Dedifferentiated amniotic fluid mesenchymal stem cell (primary cell): ENCODE results near the gene OXNAD1.
A peak's percentile ranks its signal among the peaks of the same experiment; 100 is the strongest.

Source experiments
- DNase-seq: peaks from one replicate; pipeline ENCODE4 v3.0.0-alpha.2; 2016; ENCODE audit errors: extremely low spot score

Gene OXNAD1

GRCh38 chr3:16264708-16265454 lies at the start of gene OXNAD1, which contains the start of gene DPH3:
Gene OXNAD1 (plus strand): TSS chr3:16265212. CDS start chr3:16270953, 5,741 bp downstream.
Gene DPH3 (minus strand): TSS chr3:16264943. CDS start chr3:16264876, 67 bp downstream.
- DNase-seq, result peak; percentile 100

- no peak for DNase-seq
Measured at GRCh38 chr3:16216373-16216935, 48.6 kb upstream of the OXNAD1 start.

GRCh38 chr3:16219777-16220176 lies 45.2 kb upstream of the OXNAD1 start:
- DNase-seq, result no peak

- no peak for DNase-seq
Measured at GRCh38 chr3:16221990-16222389, 43.0 kb upstream of the OXNAD1 start.

- DNase-seq, result no peak
Measured at GRCh38 chr3:16222547-16222946, 42.5 kb upstream of the OXNAD1 start.

GRCh38 chr3:16224325-16224724 lies 40.7 kb upstream of the OXNAD1 start:
- no peak for DNase-seq

GRCh38 chr3:16227566-16227965 lies 37.4 kb upstream of the OXNAD1 start:
- DNase-seq, result no peak

GRCh38 chr3:16229681-16230080 lies 35.3 kb upstream of the OXNAD1 start:
- DNase-seq, result no peak

- DNase-seq, result no peak
Measured at GRCh38 chr3:16231983-16232382, 33.0 kb upstream of the OXNAD1 start.

- DNase-seq, result no peak
Measured at GRCh38 chr3:16233806-16234205, 31.2 kb upstream of the OXNAD1 start.

- DNase-seq, result no peak
Measured at GRCh38 chr3:16234281-16234680, 30.7 kb upstream of the OXNAD1 start.

GRCh38 chr3:16236030-16236639 lies 28.9 kb upstream of the OXNAD1 start:
- no peak for DNase-seq

GRCh38 chr3:16236856-16237393 lies 28.1 kb upstream of the OXNAD1 start:
- no peak for DNase-seq

GRCh38 chr3:16239086-16239770 lies 25.8 kb upstream of the OXNAD1 start:
- DNase-seq, result no peak

- no peak for DNase-seq
Measured at GRCh38 chr3:16239780-16240179, 25.2 kb upstream of the OXNAD1 start.

GRCh38 chr3:16240229-16241023 lies 24.6 kb upstream of the OXNAD1 start:
- DNase-seq, result peak; percentile 54

- DNase-seq, result no peak
Measured at GRCh38 chr3:16241225-16241624, 23.8 kb upstream of the OXNAD1 start.

- DNase-seq, result no peak
Measured at GRCh38 chr3:16242177-16242576, 22.8 kb upstream of the OXNAD1 start.

- DNase-seq, result no peak
Measured at GRCh38 chr3:16243706-16244490, 21.1 kb upstream of the OXNAD1 start.

- DNase-seq, result no peak
Measured at GRCh38 chr3:16245609-16246008, 19.4 kb upstream of the OXNAD1 start.
